NCI-H2029 treated with DMSO at 0.1 percent for 48 hours (cell line): ENCODE results near the gene BAZ1A.
"Not testable (repeated sequence)": the region's sequence is repeated elsewhere in the genome, so short reads cannot be mapped to it uniquely, and the experiment has no call there.

Experiments
- DNase-seq: peaks from one replicate; lab custom pipeline; 2025; lab: John Stamatoyannopoulos, UW

BAZ1A gene

GRCh38 chr14:34853041-34853440 lies 22.1 kb downstream of the BAZ1A start:
- DNase-seq: no peak

GRCh38 chr14:34851395-34851794 lies 23.8 kb downstream of the BAZ1A start:
- no peak for DNase-seq

- no peak for DNase-seq
Measured at GRCh38 chr14:34845869-34846268, 29.3 kb downstream of the BAZ1A start.

- DNase-seq: no peak
Measured at GRCh38 chr14:34843011-34843554, 32.1 kb downstream of the BAZ1A start.

- no peak for DNase-seq
Measured at GRCh38 chr14:34837801-34838322, 37.3 kb downstream of the BAZ1A start.

GRCh38 chr14:34835312-34835711 lies 39.8 kb downstream of the BAZ1A start:
- no peak for DNase-seq

- DNase-seq: no peak
Measured at GRCh38 chr14:34833549-34834523, 41.3 kb downstream of the BAZ1A start.

- DNase-seq: no peak
Measured at GRCh38 chr14:34826661-34827060, 48.5 kb downstream of the BAZ1A start.

- DNase-seq: no peak
Measured at GRCh38 chr14:34824826-34825225, 50.3 kb downstream of the BAZ1A start.

- DNase-seq: no peak
Measured at GRCh38 chr14:34824256-34824655, 50.9 kb downstream of the BAZ1A start.

GRCh38 chr14:34817768-34818167 lies 57.4 kb downstream of the BAZ1A start:
- DNase-seq: no peak

GRCh38 chr14:34810028-34810427 lies 65.1 kb downstream of the BAZ1A start:
- no peak for DNase-seq

GRCh38 chr14:34806257-34806656 lies 68.9 kb downstream of the BAZ1A start:
- no peak for DNase-seq

- no peak for DNase-seq
Measured at GRCh38 chr14:34804933-34805332, 70.2 kb downstream of the BAZ1A start.

- DNase-seq: not testable (repeated sequence)
Measured at GRCh38 chr14:34798861-34799260, 76.3 kb downstream of the BAZ1A start.

GRCh38 chr14:34797747-34798583 lies 77.2 kb downstream of the BAZ1A start:
- no peak for DNase-seq

GRCh38 chr14:34796902-34797301 lies 78.3 kb downstream of the BAZ1A start:
- DNase-seq: no peak

- DNase-seq: no peak
Measured at GRCh38 chr14:34794941-34795340, 80.2 kb downstream of the BAZ1A start.

GRCh38 chr14:34794217-34794616 lies 80.9 kb downstream of the BAZ1A start:
- no peak for DNase-seq

- DNase-seq: no peak
Measured at GRCh38 chr14:34792598-34792997, 82.6 kb downstream of the BAZ1A start.

GRCh38 chr14:34785223-34786006 lies 89.7 kb downstream of the BAZ1A start:
- no peak for DNase-seq
